Karpas-422 (cell line): ENCODE results near the gene CXCL10. TPM values are rescaled to one million over a fixed set of nuclear protein-coding genes. Genes with fewer than 3 reads are reported as not detected.
"Not testable (repeated sequence)": the region's sequence is repeated elsewhere in the genome, so short reads cannot be mapped to it uniquely, and the experiment has no call there.

Experiments
- DNase-seq: peaks from one replicate; pipeline ENCODE4 v3.0.0-alpha.2; 2015
- H2AFZ ChIP-seq: fragments of 200-600 bp; sonication (generic); 2 replicates; pipeline ENCODE4 v1.6.1; 2014; ENCODE audit warnings: antibody characterized with exemption, low read length, mixed read lengths
- H3K27ac ChIP-seq: fragments of 200-600 bp; sonication (generic); 2 replicates; pipeline ENCODE4 v1.5.1; 2014; ENCODE audit warnings: mild to moderate bottlenecking, low read length, moderate library complexity
- H3K27me3 ChIP-seq: fragments of 200-600 bp; sonication (generic); 2 replicates; pipeline ENCODE4 v1.6.1; 2014; ENCODE audit warnings: low read length, mixed read lengths
- H3K36me3 ChIP-seq: fragments of 200-600 bp; sonication (generic); 2 replicates; pipeline ENCODE4 v1.6.1; 2014; ENCODE audit warnings: low read length, mixed read lengths; ENCODE audit not compliant: insufficient read depth
- H3K4me1 ChIP-seq: fragments of 200-600 bp; sonication (generic); 2 replicates; pipeline ENCODE4 v1.6.1; 2014; ENCODE audit warnings: mild to moderate bottlenecking, low read length, mixed read lengths
- H3K4me2 ChIP-seq: fragments of 200-600 bp; sonication (generic); 2 replicates; pipeline ENCODE4 v1.6.1; 2014; ENCODE audit warnings: low read length, low read depth, mild to moderate bottlenecking; ENCODE audit not compliant: poor library complexity, severe bottlenecking
- H3K4me3 ChIP-seq: fragments of 200-600 bp; sonication (generic); 2 replicates; pipeline ENCODE4 v1.5.1; 2014; ENCODE audit warnings: mild to moderate bottlenecking, antibody characterized with exemption, low read length, mixed read lengths
- H3K79me2 ChIP-seq: fragments of 200-600 bp; sonication (generic); 2 replicates; pipeline ENCODE4 v1.6.1; 2014; ENCODE audit warnings: mild to moderate bottlenecking, low read length, mixed read lengths
- H3K9ac ChIP-seq: fragments of 200-600 bp; sonication (generic); 2 replicates; pipeline ENCODE4 v1.6.0; 2014; ENCODE audit warnings: low read length
- H3K9me2 ChIP-seq: fragments of 200-600 bp; sonication (generic), shearing (Covaris generic); replicated peaks from 2 replicates; pipeline ENCODE4 v1.6.0; 2014; ENCODE audit warnings: mild to moderate bottlenecking, low read length, moderate library complexity; ENCODE audit not compliant: insufficient read depth
- H3K9me3 ChIP-seq: fragments of 300-700, 200-600 bp; sonication (generic); 2 replicates; pipeline ENCODE4 v1.6.1; 2014; ENCODE audit warnings: low read length, mixed read lengths
- H4K20me1 ChIP-seq: fragments of 200-600 bp; sonication (generic); 2 replicates; pipeline ENCODE4 v1.6.1; 2014; ENCODE audit warnings: mild to moderate bottlenecking, antibody characterized with exemption, low read length, low read depth; ENCODE audit not compliant: insufficient read depth
- total RNA-seq: library from RNA; depleted of rRNA; stranded (reverse); fragments of >200 nt; shearing (Covaris generic); gene quantifications from 2 replicates; pipeline ENCODE4 v1.2.3, GENCODE V29; 2014; ENCODE audit warnings: low replicate concordance

CXCL10 gene
- total RNA-seq, 1 experiment from 2014 or later, result not detected

DNA sequence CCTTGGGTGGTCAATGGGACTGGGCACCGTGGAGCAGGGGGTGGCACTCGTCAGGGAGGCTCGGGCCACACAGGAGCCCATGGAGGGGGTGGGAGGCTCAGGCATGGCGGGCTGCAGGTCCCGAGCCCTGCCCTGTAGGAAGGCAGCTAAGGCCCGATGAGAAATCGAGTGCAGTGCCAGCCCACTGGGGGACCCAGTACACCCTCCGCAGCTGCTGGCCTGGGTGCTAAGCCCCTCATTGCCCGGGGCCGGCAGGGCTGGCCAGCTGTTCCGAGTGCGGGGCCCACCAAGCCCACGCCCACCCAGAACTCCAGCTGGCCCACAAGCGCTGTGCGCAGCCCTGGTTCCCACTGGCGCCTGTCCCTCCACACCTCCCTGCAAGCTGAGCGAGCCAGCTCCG is 20.0 kb upstream of the CXCL10 start:
- H3K79me2 ChIP-seq, H3K4me1 ChIP-seq, DNase-seq, H2AFZ ChIP-seq, H3K9ac ChIP-seq, H3K4me2 ChIP-seq, H4K20me1 ChIP-seq, H3K4me3 ChIP-seq, H3K27me3 ChIP-seq, H3K9me2 ChIP-seq, H3K27ac ChIP-seq, H3K36me3 ChIP-seq, H3K9me3 ChIP-seq: not testable (repeated sequence)

DNA sequence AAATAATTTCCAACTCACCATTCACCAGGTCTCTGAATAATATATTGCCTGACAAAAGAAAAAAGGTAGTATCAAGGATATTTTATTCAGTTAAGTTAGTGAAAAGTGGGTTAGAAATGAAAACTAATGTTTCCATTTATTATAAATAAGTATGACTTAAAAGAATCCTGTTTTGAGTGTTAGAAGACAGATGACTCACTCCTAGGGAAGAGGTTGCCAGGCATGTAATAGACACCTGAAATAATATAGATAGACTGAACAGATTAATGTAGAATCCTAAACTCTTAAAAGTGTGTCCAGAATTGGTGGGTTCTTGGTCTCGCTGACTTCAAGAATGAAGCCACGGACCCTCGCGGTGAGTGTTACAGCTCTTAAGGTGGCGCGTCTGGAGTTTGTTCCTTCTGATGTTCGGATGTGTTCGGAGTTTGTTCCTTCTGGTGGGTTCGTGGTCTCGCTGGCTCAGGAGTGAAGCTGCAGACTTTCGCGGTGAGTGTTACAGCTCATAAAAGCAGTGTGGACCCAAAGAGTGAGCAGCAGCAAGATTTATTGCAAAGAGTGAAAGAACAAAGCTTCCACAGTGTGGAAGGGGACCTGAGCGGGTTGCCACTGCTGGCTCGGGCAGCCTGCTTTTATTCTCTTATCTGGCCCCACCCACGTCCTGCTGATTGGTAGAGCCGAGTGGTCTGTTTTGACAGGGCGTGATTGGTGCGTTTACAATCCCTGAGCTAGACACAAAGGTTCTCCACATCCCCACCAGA is 19.1 kb upstream of the CXCL10 start:
- not testable (repeated sequence) for H4K20me1 ChIP-seq, H3K9ac ChIP-seq, H3K79me2 ChIP-seq, H3K27ac ChIP-seq, H3K9me2 ChIP-seq, H3K36me3 ChIP-seq, H3K9me3 ChIP-seq, H3K27me3 ChIP-seq, H3K4me1 ChIP-seq, H3K4me2 ChIP-seq, H3K4me3 ChIP-seq, DNase-seq, H2AFZ ChIP-seq

- no peak overlapping the region for H3K27ac ChIP-seq
- no peaks in the 10 kb centered on the region for H4K20me1 ChIP-seq
- no peaks in the 10 kb centered on the region for H3K27me3 ChIP-seq
- H3K9ac ChIP-seq, result no peak overlapping the region
- no peak overlapping the region for H2AFZ ChIP-seq
- H3K4me3 ChIP-seq, result no peak overlapping the region
- DNase-seq, result no peak
- H3K4me1 ChIP-seq, result peaks cover 19% of the 10 kb centered on the region
- no peaks in the 10 kb centered on the region for H3K79me2 ChIP-seq
- H3K36me3 ChIP-seq, result no peaks in the 10 kb centered on the region
- no peaks in the 10 kb centered on the region for H3K9me3 ChIP-seq
- H3K9me2 ChIP-seq, result no peaks in the 10 kb centered on the region
- H3K4me2 ChIP-seq, result no peak overlapping the region
Measured at GRCh38 chr4:76036855-76037254, 13.6 kb upstream of the CXCL10 start.

GRCh38 chr4:76035799-76036380 is 12.6 kb upstream of the CXCL10 start, which contains the start of gene CXCL11:
TSS of gene CXCL11 (minus strand) at chr4:76036070. CDS start at chr4:76035987, 83 bp downstream.
- no peak within 1 kb of the TSS; the same call in 1 of the 2 replicates for H2AFZ ChIP-seq

DNA sequence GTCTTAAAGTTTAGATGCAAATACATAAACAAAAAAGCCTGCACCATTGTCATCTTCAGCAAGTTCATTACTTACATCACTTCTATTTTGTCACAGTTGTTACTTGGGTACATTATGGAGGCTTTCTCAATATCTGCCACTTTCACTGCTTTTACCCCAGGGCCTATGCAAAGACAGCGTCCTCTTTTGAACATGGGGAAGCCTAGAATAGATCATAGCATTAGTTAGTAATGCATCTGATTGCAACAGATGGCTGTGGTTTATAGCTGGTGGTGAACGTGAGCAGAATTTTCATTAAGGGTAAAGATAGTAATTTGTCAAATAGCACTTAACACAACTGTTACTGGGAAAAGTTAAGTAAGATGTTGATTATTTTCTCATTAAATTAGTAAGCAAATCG is 11.8 kb upstream of the CXCL10 start:
- DNase-seq, result peak; percentile 74
- Histone ChIP-seq H3K27me3 (no peaks in the 10 kb centered on the region), H3K27ac (peak overlapping the region; percentile 60; the same call in 1 of the 2 replicates), H3K79me2 (no peaks in the 10 kb centered on the region), H3K4me3 (0 out of 2 replicates have a peak overlapping the region, but pooled peaks have one; percentile 24), H4K20me1 (no peaks in the 10 kb centered on the region), H3K36me3 (no peaks in the 10 kb centered on the region), H3K9me3 (no peaks in the 10 kb centered on the region), H3K9ac (no peak overlapping the region; the same call in 1 of the 2 replicates), H3K9me2 (no peaks in the 10 kb centered on the region), H2AFZ (no peak overlapping the region), H3K4me2 (peak overlapping the region; percentile 49), H3K4me1 (peaks cover 19% of the 10 kb centered on the region)

More at GRCh38 chr4:76035799-76036380, 12.6 kb upstream of the CXCL10 start, which contains the start of gene CXCL11:
- Histone ChIP-seq H4K20me1 (no peaks in the 10 kb centered on the region), H3K27ac (peak within 1 kb of the TSS; percentile 60; the same call in 1 of the 2 replicates), H3K27me3 (no peaks in the 10 kb centered on the region), H3K79me2 (no peaks in the 10 kb centered on the region), H3K4me1 (peaks cover 19% of the 10 kb centered on the region), H3K4me2 (peak within 1 kb of the TSS; percentile 49), H3K9me3 (no peaks in the 10 kb centered on the region), H3K4me3 (0 out of 2 replicates have a peak within 1 kb of the TSS, but pooled peaks have one; percentile 24), H3K9ac (no peak within 1 kb of the TSS; the same call in 1 of the 2 replicates), H3K9me2 (no peaks in the 10 kb centered on the region), H3K36me3 (no peaks in the 10 kb centered on the region)
- DNase-seq, result no peak

- Histone ChIP-seq H3K79me2 (no peaks in the 10 kb centered on the region), H3K4me3 (no peak overlapping the region), H4K20me1 (no peaks in the 10 kb centered on the region), H3K4me2 (no peak overlapping the region), H3K9me2 (no peaks in the 10 kb centered on the region), H3K27ac (no peak overlapping the region), H3K4me1 (peaks cover 6% of the 10 kb centered on the region), H3K9ac (no peak overlapping the region), H3K36me3 (no peaks in the 10 kb centered on the region), H3K27me3 (no peaks in the 10 kb centered on the region), H2AFZ (no peak overlapping the region), H3K9me3 (no peaks in the 10 kb centered on the region)
- no peak for DNase-seq
Measured at GRCh38 chr4:76029300-76029699, 6.0 kb upstream of the CXCL10 start.

- peaks cover 6% of the 10 kb centered on the region for H3K4me1 ChIP-seq
- H3K4me2 ChIP-seq, result peak overlapping the region; percentile 20
- no peaks in the 10 kb centered on the region for H3K79me2 ChIP-seq
- no peaks in the 10 kb centered on the region for H3K9me3 ChIP-seq
- no peak for DNase-seq
- H3K4me3 ChIP-seq, result no peak overlapping the region
- H3K27me3 ChIP-seq, result no peaks in the 10 kb centered on the region
- H3K9ac ChIP-seq, result no peak overlapping the region
- H3K36me3 ChIP-seq, result no peaks in the 10 kb centered on the region
- H2AFZ ChIP-seq, result no peak overlapping the region
- H3K9me2 ChIP-seq, result no peaks in the 10 kb centered on the region
- no peak overlapping the region for H3K27ac ChIP-seq
- H4K20me1 ChIP-seq, result no peaks in the 10 kb centered on the region
Measured at GRCh38 chr4:76028350-76028765, 5.1 kb upstream of the CXCL10 start.

GRCh38 chr4:76024065-76024464 is 768 bp upstream of the CXCL10 start:
- Histone ChIP-seq H3K4me2 (no peak overlapping the region), H3K27me3 (no peaks in the 10 kb centered on the region), H3K36me3 (no peaks in the 10 kb centered on the region)

More at GRCh38 chr4:76024065-76024464, 768 bp upstream of the CXCL10 start:
- DNase-seq, result no peak
- H2AFZ ChIP-seq, result no peak overlapping the region
- H3K4me1 ChIP-seq, result peaks cover 6% of the 10 kb centered on the region
- no peak overlapping the region for H3K4me3 ChIP-seq
- H3K9me3 ChIP-seq, result no peaks in the 10 kb centered on the region
- H3K9me2 ChIP-seq, result no peaks in the 10 kb centered on the region
- no peaks in the 10 kb centered on the region for H4K20me1 ChIP-seq
- H3K27ac ChIP-seq, result no peak overlapping the region
- H3K9ac ChIP-seq, result no peak overlapping the region
- no peaks in the 10 kb centered on the region for H3K79me2 ChIP-seq
